ENCODE data around the gene PNPLA6. TPM values are rescaled to one million over a fixed set of nuclear protein-coding genes. Genes with fewer than 3 reads are reported as not detected.
A peak's percentile ranks its signal among the peaks of the same experiment; 100 is the strongest.

The PNPLA6 gene
- total and polyA plus RNA-seq, 2 of the 13 experiments (the other 11 are each of a cell fraction or from before 2014, with no cell fraction given): 24.9 to 28.2 TPM

DNA sequence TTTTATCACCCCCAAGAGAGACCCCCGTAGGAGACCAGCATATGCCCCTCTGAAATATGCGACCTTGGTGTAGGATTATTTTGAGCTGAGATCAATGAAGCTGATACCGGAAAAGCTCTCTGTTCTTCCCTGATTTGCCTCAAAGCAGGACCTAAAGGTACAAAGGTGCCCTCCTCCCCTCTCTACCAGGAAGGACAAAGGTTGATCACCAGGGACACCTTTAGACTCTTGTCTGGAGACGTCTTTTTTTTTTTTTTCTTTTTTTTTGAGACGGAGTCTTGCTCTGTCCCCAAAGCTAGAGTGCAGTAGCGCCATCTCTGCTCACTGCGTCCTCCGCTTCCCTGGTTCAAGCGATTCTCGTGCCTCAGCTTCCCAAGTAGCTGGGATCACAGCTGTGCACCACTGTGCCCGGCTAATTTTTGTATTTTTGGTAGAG lies 45.9 kb upstream of the PNPLA6 start (continued):
- peak; percentile 60 for TF ChIP-seq GATAD2A (CRISPR knock-in tag; IDR thresholded peaks at IDR 0.05)
- TF ChIP-seq HDAC1 (CRISPR knock-in tag; IDR thresholded peaks at IDR 0.05): peak; percentile 16; the same call in 1 of the 2 replicates
- TF ChIP-seq, protein P1, sequence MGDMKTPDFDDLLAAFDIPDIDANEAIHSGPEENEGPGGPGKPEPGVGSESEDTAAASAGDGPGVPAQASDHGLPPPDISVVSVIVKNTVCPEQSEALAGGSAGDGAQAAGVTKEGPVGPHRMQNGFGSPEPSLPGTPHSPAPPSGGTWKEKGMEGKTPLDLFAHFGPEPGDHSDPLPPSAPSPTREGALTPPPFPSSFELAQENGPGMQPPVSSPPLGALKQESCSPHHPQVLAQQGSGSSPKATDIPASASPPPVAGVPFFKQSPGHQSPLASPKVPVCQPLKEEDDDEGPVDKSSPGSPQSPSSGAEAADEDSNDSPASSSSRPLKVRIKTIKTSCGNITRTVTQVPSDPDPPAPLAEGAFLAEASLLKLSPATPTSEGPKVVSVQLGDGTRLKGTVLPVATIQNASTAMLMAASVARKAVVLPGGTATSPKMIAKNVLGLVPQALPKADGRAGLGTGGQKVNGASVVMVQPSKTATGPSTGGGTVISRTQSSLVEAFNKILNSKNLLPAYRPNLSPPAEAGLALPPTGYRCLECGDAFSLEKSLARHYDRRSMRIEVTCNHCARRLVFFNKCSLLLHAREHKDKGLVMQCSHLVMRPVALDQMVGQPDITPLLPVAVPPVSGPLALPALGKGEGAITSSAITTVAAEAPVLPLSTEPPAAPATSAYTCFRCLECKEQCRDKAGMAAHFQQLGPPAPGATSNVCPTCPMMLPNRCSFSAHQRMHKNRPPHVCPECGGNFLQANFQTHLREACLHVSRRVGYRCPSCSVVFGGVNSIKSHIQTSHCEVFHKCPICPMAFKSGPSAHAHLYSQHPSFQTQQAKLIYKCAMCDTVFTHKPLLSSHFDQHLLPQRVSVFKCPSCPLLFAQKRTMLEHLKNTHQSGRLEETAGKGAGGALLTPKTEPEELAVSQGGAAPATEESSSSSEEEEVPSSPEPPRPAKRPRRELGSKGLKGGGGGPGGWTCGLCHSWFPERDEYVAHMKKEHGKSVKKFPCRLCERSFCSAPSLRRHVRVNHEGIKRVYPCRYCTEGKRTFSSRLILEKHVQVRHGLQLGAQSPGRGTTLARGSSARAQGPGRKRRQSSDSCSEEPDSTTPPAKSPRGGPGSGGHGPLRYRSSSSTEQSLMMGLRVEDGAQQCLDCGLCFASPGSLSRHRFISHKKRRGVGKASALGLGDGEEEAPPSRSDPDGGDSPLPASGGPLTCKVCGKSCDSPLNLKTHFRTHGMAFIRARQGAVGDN (CRISPR knock-in tag; IDR thresholded peaks at IDR 0.05): peak; percentile 12; the same call in 1 of the 2 replicates
- peak; percentile 49; the same call in 1 of the 2 replicates for TF ChIP-seq DPF2 (CRISPR knock-in tag; IDR thresholded peaks at IDR 0.05; ENCODE audit: borderline replicate concordance, low read depth)
- TF ChIP-seq NCOA2 (CRISPR knock-in tag; IDR thresholded peaks at IDR 0.05): peak; percentile 39; the same call in 1 of the 2 replicates
- peak; percentile 36; the same call in 1 of the 2 replicates for TF ChIP-seq MED1 (CRISPR knock-in tag; IDR thresholded peaks at IDR 0.05)
- TF ChIP-seq FLYWCH1 (CRISPR knock-in tag; IDR thresholded peaks at IDR 0.05): no peak
- TF ChIP-seq PAF1 (CRISPR knock-in tag; IDR thresholded peaks at IDR 0.05): no peak
- peak; percentile 37; the same call in 1 of the 2 replicates for TF ChIP-seq ELF1 (CRISPR knock-in tag; IDR thresholded peaks at IDR 0.05)
- TF ChIP-seq ZBTB38 (CRISPR knock-in tag; IDR thresholded peaks at IDR 0.05): peak; percentile 69; the same call in 1 of the 2 replicates
- TF ChIP-seq FOXJ3 (CRISPR knock-in tag; IDR thresholded peaks at IDR 0.05; ENCODE audit: borderline replicate concordance): peak; percentile 27; the same call in 1 of the 2 replicates
- peak; percentile 15; the same call in 1 of the 2 replicates for TF ChIP-seq TBX2 (CRISPR knock-in tag; IDR thresholded peaks at IDR 0.05; ENCODE audit: borderline replicate concordance)
- TF ChIP-seq ZNF256 (CRISPR knock-in tag; conservative IDR thresholded peaks at IDR 0.05): no peak
- TF ChIP-seq ZBTB7B (CRISPR knock-in tag; IDR thresholded peaks at IDR 0.05): peak; percentile 85
- TF ChIP-seq ZSCAN29 (CRISPR knock-in tag; conservative IDR thresholded peaks at IDR 0.05): 0 out of 2 replicates have a peak, but pooled peaks have one; percentile 23
- TF ChIP-seq KAT8 (CRISPR knock-in tag; IDR thresholded peaks at IDR 0.05): no peak
- TF ChIP-seq SOX5 (CRISPR knock-in tag; IDR thresholded peaks at IDR 0.05; ENCODE audit: borderline replicate concordance): 0 out of 2 replicates have a peak, but pooled peaks have one; percentile 20
- TF ChIP-seq CCDC6 (CRISPR knock-in tag; IDR thresholded peaks at IDR 0.05): no peak
- TF ChIP-seq, protein P2, sequence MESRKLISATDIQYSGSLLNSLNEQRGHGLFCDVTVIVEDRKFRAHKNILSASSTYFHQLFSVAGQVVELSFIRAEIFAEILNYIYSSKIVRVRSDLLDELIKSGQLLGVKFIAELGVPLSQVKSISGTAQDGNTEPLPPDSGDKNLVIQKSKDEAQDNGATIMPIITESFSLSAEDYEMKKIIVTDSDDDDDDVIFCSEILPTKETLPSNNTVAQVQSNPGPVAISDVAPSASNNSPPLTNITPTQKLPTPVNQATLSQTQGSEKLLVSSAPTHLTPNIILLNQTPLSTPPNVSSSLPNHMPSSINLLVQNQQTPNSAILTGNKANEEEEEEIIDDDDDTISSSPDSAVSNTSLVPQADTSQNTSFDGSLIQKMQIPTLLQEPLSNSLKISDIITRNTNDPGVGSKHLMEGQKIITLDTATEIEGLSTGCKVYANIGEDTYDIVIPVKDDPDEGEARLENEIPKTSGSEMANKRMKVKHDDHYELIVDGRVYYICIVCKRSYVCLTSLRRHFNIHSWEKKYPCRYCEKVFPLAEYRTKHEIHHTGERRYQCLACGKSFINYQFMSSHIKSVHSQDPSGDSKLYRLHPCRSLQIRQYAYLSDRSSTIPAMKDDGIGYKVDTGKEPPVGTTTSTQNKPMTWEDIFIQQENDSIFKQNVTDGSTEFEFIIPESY (CRISPR knock-in tag; IDR thresholded peaks at IDR 0.05): peak; percentile 41; the same call in 1 of the 2 replicates
- no peak; the same call in 1 of the 2 replicates for TF ChIP-seq ZNF788 (CRISPR knock-in tag; IDR thresholded peaks at IDR 0.05; ENCODE audit: borderline replicate concordance)
- TF ChIP-seq ETV5 (CRISPR knock-in tag; IDR thresholded peaks at IDR 0.05; ENCODE audit: borderline replicate concordance): peak; percentile 85; the same call in 1 of the 2 replicates
- 0 out of 2 replicates have a peak, but pooled peaks have one; percentile 40 for TF ChIP-seq RCOR2 (CRISPR knock-in tag; IDR thresholded peaks at IDR 0.05)
- TF ChIP-seq ZNF30 (CRISPR knock-in tag; IDR thresholded peaks at IDR 0.05): no peak
- no peak for TF ChIP-seq ZFY (CRISPR knock-in tag; IDR thresholded peaks at IDR 0.05)
- TF ChIP-seq U2AF2 (IDR thresholded peaks at IDR 0.05; ENCODE audit: low read depth, low read length): no peak

Data from HepG2 (cell line).